Measurements from ENCODE around the gene GRID1.

GRID1 gene

GRCh38 chr10:86348321-86349210, 18.0 kb downstream of the GRID1 start:
- H3K4me2 ChIP-seq: no peak overlapping the region
- no peak overlapping the region for H3K27ac ChIP-seq
- no peaks in the 10 kb centered on the region for H3K4me1 ChIP-seq
- no peak overlapping the region for H3K4me3 ChIP-seq
- H3K9ac ChIP-seq: no peak overlapping the region
- no peak for TF ChIP-seq Cebpa-rat (IDR thresholded peaks at IDR 0.05)
- no peaks in the 10 kb centered on the region for H4K20me1 ChIP-seq
- H3K27me3 ChIP-seq: no peaks in the 10 kb centered on the region
- H3K9me3 ChIP-seq: no peaks in the 10 kb centered on the region
- no peaks in the 10 kb centered on the region for H3K36me3 ChIP-seq

GRCh38 chr10:86347856-86348255, 18.7 kb downstream of the GRID1 start:
- TF ChIP-seq Cebpa-rat (IDR thresholded peaks at IDR 0.05): no peak

GRCh38 chr10:86346799-86347665, 19.6 kb downstream of the GRID1 start:
- no peak overlapping the region for H3K4me2 ChIP-seq
- no peaks in the 10 kb centered on the region for H3K36me3 ChIP-seq
- TF ChIP-seq Cebpa-rat (IDR thresholded peaks at IDR 0.05): no peak
- no peak overlapping the region for H3K4me3 ChIP-seq
- no peaks in the 10 kb centered on the region for H3K9me3 ChIP-seq
- no peaks in the 10 kb centered on the region for H4K20me1 ChIP-seq
- H3K9ac ChIP-seq: no peak overlapping the region
- H3K27me3 ChIP-seq: no peaks in the 10 kb centered on the region
- peaks cover 9% of the 10 kb centered on the region for H3K4me1 ChIP-seq
- H3K27ac ChIP-seq: no peak overlapping the region

More at GRCh38 chr10:86347856-86348255, 18.7 kb downstream of the GRID1 start:
- no peak overlapping the region for H3K27ac ChIP-seq
- H3K9ac ChIP-seq: no peak overlapping the region
- no peaks in the 10 kb centered on the region for H3K27me3 ChIP-seq
- no peaks in the 10 kb centered on the region for H3K36me3 ChIP-seq
- H3K4me1 ChIP-seq: peaks cover under 1% of the 10 kb centered on the region; the same call in 1 of the 2 replicates
- no peaks in the 10 kb centered on the region for H4K20me1 ChIP-seq
- no peaks in the 10 kb centered on the region for H3K9me3 ChIP-seq
- no peak overlapping the region for H3K4me2 ChIP-seq
- H3K4me3 ChIP-seq: no peak overlapping the region

- Histone ChIP-seq H3K9ac (no peak overlapping the region), H3K27ac (no peak overlapping the region), H3K4me1 (peaks cover 18% of the 10 kb centered on the region), H3K36me3 (no peaks in the 10 kb centered on the region), H3K9me3 (no peaks in the 10 kb centered on the region), H3K4me2 (no peak overlapping the region), H3K4me3 (no peak overlapping the region), H4K20me1 (no peaks in the 10 kb centered on the region), H3K27me3 (no peaks in the 10 kb centered on the region)
- TF ChIP-seq Cebpa-rat (IDR thresholded peaks at IDR 0.05): no peak
These were observed 20.5 kb downstream of the GRID1 start for GRCh38 chr10:86345859-86346798.

GRCh38 chr10:86345296-86345858, 21.2 kb downstream of the GRID1 start:
- Histone ChIP-seq H3K4me3 (no peak overlapping the region), H3K9ac (no peak overlapping the region), H3K27me3 (no peaks in the 10 kb centered on the region), H3K4me2 (no peak overlapping the region), H3K36me3 (no peaks in the 10 kb centered on the region), H3K9me3 (no peaks in the 10 kb centered on the region), H3K27ac (no peak overlapping the region), H3K4me1 (peaks cover 25% of the 10 kb centered on the region), H4K20me1 (no peaks in the 10 kb centered on the region)
- no peak for TF ChIP-seq Cebpa-rat (IDR thresholded peaks at IDR 0.05)

- H4K20me1 ChIP-seq: no peaks in the 10 kb centered on the region
- peaks cover 32% of the 10 kb centered on the region for H3K4me1 ChIP-seq
- H3K27me3 ChIP-seq: no peaks in the 10 kb centered on the region
- H3K9ac ChIP-seq: no peak overlapping the region
- H3K27ac ChIP-seq: no peak overlapping the region
- H3K36me3 ChIP-seq: no peaks in the 10 kb centered on the region
- no peaks in the 10 kb centered on the region for H3K9me3 ChIP-seq
- no peak for TF ChIP-seq Cebpa-rat (IDR thresholded peaks at IDR 0.05)
- H3K4me3 ChIP-seq: no peak overlapping the region
- no peak overlapping the region for H3K4me2 ChIP-seq
These were observed 21.9 kb downstream of the GRID1 start for GRCh38 chr10:86344714-86345161.

- no peaks in the 10 kb centered on the region for H3K36me3 ChIP-seq
- H3K4me3 ChIP-seq: no peak overlapping the region
- no peaks in the 10 kb centered on the region for H4K20me1 ChIP-seq
- no peak overlapping the region for H3K27ac ChIP-seq
- no peak for TF ChIP-seq Cebpa-rat (IDR thresholded peaks at IDR 0.05)
- no peaks in the 10 kb centered on the region for H3K27me3 ChIP-seq
- H3K4me2 ChIP-seq: no peak overlapping the region
- H3K4me1 ChIP-seq: peaks cover 36% of the 10 kb centered on the region
- H3K9me3 ChIP-seq: no peaks in the 10 kb centered on the region
- H3K9ac ChIP-seq: no peak overlapping the region
These were observed 22.3 kb downstream of the GRID1 start for GRCh38 chr10:86344281-86344680.

- no peak overlapping the region for H3K27ac ChIP-seq
- TF ChIP-seq Cebpa-rat (IDR thresholded peaks at IDR 0.05): no peak
These were observed 22.8 kb downstream of the GRID1 start for GRCh38 chr10:86343761-86344160.

More at GRCh38 chr10:86343761-86344160, 22.8 kb downstream of the GRID1 start:
- Histone ChIP-seq H3K4me1 (peaks cover 36% of the 10 kb centered on the region), H4K20me1 (no peaks in the 10 kb centered on the region), H3K4me3 (no peak overlapping the region), H3K36me3 (no peaks in the 10 kb centered on the region), H3K9me3 (no peaks in the 10 kb centered on the region), H3K4me2 (no peak overlapping the region), H3K9ac (no peak overlapping the region), H3K27me3 (no peaks in the 10 kb centered on the region)

Data from BLaER1 (cell line).